ENCODE data around the gene LHFPL2. TPM values are rescaled to one million over a fixed set of nuclear protein-coding genes. Genes with fewer than 3 reads are reported as not detected.
A peak's percentile ranks its signal among the peaks of the same experiment; 100 is the strongest.

Gene LHFPL2
- polyA plus RNA-seq, 1 of the 3 experiments (the other 2 are of a cell fraction), result 10.4 TPM

DNA sequence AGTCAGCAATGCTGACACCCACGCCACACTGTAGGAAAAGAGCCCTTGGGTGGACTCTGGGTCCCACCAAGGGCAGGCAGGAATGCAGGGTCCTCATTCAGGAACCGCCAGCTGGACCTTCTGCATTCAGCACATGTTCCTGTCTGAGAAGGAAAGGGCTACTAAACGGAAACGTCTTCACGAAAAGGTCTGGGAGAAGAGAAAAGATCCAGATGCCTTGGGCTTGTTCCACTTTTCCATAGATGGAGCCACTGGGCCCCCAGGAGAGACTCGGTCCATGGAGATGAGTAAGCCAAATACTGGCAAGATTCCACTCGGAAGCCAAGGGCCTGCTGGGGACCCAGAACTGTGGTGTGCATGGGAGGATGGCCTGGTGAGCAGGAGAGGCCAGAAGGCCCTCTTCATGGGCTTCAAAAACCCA is 38.4 kb downstream of the LHFPL2 start (continued):
- TF ChIP-seq CHD2 (IDR thresholded peaks at IDR 0.05; ENCODE audit: low read length, partially characterized antibody), result no peak
- TF ChIP-seq, protein P1, sequence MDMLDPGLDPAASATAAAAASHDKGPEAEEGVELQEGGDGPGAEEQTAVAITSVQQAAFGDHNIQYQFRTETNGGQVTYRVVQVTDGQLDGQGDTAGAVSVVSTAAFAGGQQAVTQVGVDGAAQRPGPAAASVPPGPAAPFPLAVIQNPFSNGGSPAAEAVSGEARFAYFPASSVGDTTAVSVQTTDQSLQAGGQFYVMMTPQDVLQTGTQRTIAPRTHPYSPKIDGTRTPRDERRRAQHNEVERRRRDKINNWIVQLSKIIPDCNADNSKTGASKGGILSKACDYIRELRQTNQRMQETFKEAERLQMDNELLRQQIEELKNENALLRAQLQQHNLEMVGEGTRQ (IDR thresholded peaks at IDR 0.05; ENCODE audit: borderline replicate concordance, low read depth, low read length), result no peak
- TF ChIP-seq RAD21 (IDR thresholded peaks at IDR 0.05; ENCODE audit: low read length), result no peak
- TF ChIP-seq YY1 (IDR thresholded peaks at IDR 0.05; ENCODE audit: low read depth), result no peak
- TF ChIP-seq RCOR1 (IDR thresholded peaks at IDR 0.05; ENCODE audit: low read length), result no peak
- TF ChIP-seq, protein P2, sequence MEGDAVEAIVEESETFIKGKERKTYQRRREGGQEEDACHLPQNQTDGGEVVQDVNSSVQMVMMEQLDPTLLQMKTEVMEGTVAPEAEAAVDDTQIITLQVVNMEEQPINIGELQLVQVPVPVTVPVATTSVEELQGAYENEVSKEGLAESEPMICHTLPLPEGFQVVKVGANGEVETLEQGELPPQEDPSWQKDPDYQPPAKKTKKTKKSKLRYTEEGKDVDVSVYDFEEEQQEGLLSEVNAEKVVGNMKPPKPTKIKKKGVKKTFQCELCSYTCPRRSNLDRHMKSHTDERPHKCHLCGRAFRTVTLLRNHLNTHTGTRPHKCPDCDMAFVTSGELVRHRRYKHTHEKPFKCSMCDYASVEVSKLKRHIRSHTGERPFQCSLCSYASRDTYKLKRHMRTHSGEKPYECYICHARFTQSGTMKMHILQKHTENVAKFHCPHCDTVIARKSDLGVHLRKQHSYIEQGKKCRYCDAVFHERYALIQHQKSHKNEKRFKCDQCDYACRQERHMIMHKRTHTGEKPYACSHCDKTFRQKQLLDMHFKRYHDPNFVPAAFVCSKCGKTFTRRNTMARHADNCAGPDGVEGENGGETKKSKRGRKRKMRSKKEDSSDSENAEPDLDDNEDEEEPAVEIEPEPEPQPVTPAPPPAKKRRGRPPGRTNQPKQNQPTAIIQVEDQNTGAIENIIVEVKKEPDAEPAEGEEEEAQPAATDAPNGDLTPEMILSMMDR (IDR thresholded peaks at IDR 0.05), result peak; percentile 19; the same call in 1 of the 2 replicates
- TF ChIP-seq, protein P3, sequence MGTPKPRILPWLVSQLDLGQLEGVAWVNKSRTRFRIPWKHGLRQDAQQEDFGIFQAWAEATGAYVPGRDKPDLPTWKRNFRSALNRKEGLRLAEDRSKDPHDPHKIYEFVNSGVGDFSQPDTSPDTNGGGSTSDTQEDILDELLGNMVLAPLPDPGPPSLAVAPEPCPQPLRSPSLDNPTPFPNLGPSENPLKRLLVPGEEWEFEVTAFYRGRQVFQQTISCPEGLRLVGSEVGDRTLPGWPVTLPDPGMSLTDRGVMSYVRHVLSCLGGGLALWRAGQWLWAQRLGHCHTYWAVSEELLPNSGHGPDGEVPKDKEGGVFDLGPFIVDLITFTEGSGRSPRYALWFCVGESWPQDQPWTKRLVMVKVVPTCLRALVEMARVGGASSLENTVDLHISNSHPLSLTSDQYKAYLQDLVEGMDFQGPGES (IDR thresholded peaks at IDR 0.05; ENCODE audit: low read depth, low read length), result no peak
- TF ChIP-seq RFX5 (IDR thresholded peaks at IDR 0.05; ENCODE audit: low read length), result no peak
- TF ChIP-seq, protein P4, sequence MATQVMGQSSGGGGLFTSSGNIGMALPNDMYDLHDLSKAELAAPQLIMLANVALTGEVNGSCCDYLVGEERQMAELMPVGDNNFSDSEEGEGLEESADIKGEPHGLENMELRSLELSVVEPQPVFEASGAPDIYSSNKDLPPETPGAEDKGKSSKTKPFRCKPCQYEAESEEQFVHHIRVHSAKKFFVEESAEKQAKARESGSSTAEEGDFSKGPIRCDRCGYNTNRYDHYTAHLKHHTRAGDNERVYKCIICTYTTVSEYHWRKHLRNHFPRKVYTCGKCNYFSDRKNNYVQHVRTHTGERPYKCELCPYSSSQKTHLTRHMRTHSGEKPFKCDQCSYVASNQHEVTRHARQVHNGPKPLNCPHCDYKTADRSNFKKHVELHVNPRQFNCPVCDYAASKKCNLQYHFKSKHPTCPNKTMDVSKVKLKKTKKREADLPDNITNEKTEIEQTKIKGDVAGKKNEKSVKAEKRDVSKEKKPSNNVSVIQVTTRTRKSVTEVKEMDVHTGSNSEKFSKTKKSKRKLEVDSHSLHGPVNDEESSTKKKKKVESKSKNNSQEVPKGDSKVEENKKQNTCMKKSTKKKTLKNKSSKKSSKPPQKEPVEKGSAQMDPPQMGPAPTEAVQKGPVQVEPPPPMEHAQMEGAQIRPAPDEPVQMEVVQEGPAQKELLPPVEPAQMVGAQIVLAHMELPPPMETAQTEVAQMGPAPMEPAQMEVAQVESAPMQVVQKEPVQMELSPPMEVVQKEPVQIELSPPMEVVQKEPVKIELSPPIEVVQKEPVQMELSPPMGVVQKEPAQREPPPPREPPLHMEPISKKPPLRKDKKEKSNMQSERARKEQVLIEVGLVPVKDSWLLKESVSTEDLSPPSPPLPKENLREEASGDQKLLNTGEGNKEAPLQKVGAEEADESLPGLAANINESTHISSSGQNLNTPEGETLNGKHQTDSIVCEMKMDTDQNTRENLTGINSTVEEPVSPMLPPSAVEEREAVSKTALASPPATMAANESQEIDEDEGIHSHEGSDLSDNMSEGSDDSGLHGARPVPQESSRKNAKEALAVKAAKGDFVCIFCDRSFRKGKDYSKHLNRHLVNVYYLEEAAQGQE (IDR thresholded peaks at IDR 0.05; ENCODE audit: low read depth, low read length), result peak; percentile 58; the same call in 1 of the 2 replicates
- TF ChIP-seq MEF2A (IDR thresholded peaks at IDR 0.05; ENCODE audit: borderline replicate concordance, low read depth), result 0 out of 2 replicates have a peak, but pooled peaks have one; percentile 22
- TF ChIP-seq POLR2AphosphoS5 (IDR thresholded peaks at IDR 0.05; ENCODE audit: low read depth, low read length), result peak; percentile 85
- peak; percentile 73; the same call in 1 of the 2 replicates for TF ChIP-seq SIN3A (IDR thresholded peaks at IDR 0.05; ENCODE audit: borderline replicate concordance, low read depth, low read length)
- TF ChIP-seq GABPA (IDR thresholded peaks at IDR 0.05; ENCODE audit: low read depth), result no peak
- TF ChIP-seq FOSL2 (IDR thresholded peaks at IDR 0.05; ENCODE audit: borderline replicate concordance, low read depth), result peak; percentile 84
- no peak for TF ChIP-seq ELF1 (IDR thresholded peaks at IDR 0.05)
- TF ChIP-seq, protein P5, sequence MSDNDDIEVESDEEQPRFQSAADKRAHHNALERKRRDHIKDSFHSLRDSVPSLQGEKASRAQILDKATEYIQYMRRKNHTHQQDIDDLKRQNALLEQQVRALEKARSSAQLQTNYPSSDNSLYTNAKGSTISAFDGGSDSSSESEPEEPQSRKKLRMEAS (IDR thresholded peaks at IDR 0.05; ENCODE audit: low read depth), result peak; percentile 93
- TF ChIP-seq RXRA (IDR thresholded peaks at IDR 0.05; ENCODE audit: borderline replicate concordance, low read depth), result peak; percentile 78; the same call in 1 of the 2 replicates
